Neuronal stem cell (in vitro differentiated cells): Measurements from ENCODE around the gene ADRM1.

Experiments used
- DNase-seq: peaks from one replicate; pipeline ENCODE4 v3.0.0-alpha.2; 2013; ENCODE audit warnings: low spot score
- H2AFZ ChIP-seq: one replicate; pipeline ENCODE4 v1.6.1; 2013; ENCODE audit warnings: mild to moderate bottlenecking, low read length, inconsistent platforms
- H2AK5ac ChIP-seq: 2 replicates; pipeline ENCODE4 v1.6.1; 2013; ENCODE audit warnings: low read depth, mild to moderate bottlenecking, inconsistent platforms, low read length, moderate library complexity, mixed read lengths
- H2BK120ac ChIP-seq: 2 replicates; pipeline ENCODE4 v1.6.1; 2013; ENCODE audit warnings: low read depth, mild to moderate bottlenecking, inconsistent platforms, low read length, moderate library complexity, mixed read lengths
- H2BK12ac ChIP-seq: one replicate; pipeline ENCODE4 v1.6.1; 2013; ENCODE audit warnings: low read length, inconsistent platforms
- H2BK15ac ChIP-seq: 2 replicates; pipeline ENCODE4 v1.6.1; 2013; ENCODE audit warnings: mild to moderate bottlenecking, low read length, inconsistent platforms, mixed read lengths
- H2BK5ac ChIP-seq: one replicate; pipeline ENCODE4 v1.6.1; 2013; ENCODE audit warnings: inconsistent platforms, mild to moderate bottlenecking, low read length, moderate library complexity
- H3K14ac ChIP-seq: one replicate; pipeline ENCODE4 v1.6.1; 2013; ENCODE audit warnings: low read length, inconsistent platforms
- H3K18ac ChIP-seq: 2 replicates; pipeline ENCODE4 v1.6.1; 2013; ENCODE audit warnings: low read length, inconsistent platforms
- H3K23ac ChIP-seq: 2 replicates; pipeline ENCODE4 v1.6.1; 2013; ENCODE audit warnings: low read depth, mild to moderate bottlenecking, mixed read lengths, low read length, inconsistent platforms; ENCODE audit not compliant: poor library complexity
- H3K27ac ChIP-seq: replicated peaks from 3 replicates; pipeline ENCODE4 v1.5.1; 2013; ENCODE audit warnings: low read length, inconsistent platforms
- H3K27me3 ChIP-seq, 3 experiments: 2 replicates each; pipeline ENCODE4 v1.6.1; 2013; ENCODE audit warnings: low read length in 3 of 3, mild to moderate bottlenecking in 2 of 3, inconsistent platforms in 1 of 3, low read depth in 1 of 3, mixed read lengths in 1 of 3, moderate library complexity in 1 of 3; ENCODE audit not compliant: control insufficient read depth in 3 of 3, insufficient read depth in 3 of 3
- H3K36me3 ChIP-seq, 2 donors: replicated peaks in 1 of 2; 2 replicates each; pipeline ENCODE4 v1.6.1; 2013; ENCODE audit warnings: low read length in 2 of 2; ENCODE audit not compliant: control insufficient read depth in 2 of 2, insufficient read depth in 2 of 2
- H3K4ac ChIP-seq: 2 replicates; pipeline ENCODE4 v1.6.1; 2013; ENCODE audit warnings: inconsistent platforms, mild to moderate bottlenecking, low read length, moderate library complexity
- H3K4me1 ChIP-seq, 2 donors: 1 replicate in 1 of 2; 2 replicates in 1 of 2; pipeline ENCODE4 v1.6.1; 2013; ENCODE audit warnings: low read length in 2 of 2, low read depth in 1 of 2; ENCODE audit not compliant: control insufficient read depth in 2 of 2, insufficient read depth in 1 of 2
- H3K4me2 ChIP-seq: one replicate; pipeline ENCODE4 v1.6.1; 2013; ENCODE audit warnings: mild to moderate bottlenecking, low read length, inconsistent platforms; ENCODE audit not compliant: insufficient read depth, poor library complexity, severe bottlenecking
- H3K4me3 ChIP-seq, 2 donors: 2 replicates each; pipeline ENCODE4 v1.5.1; 2013; ENCODE audit warnings: low read length in 2 of 2, mild to moderate bottlenecking in 2 of 2, inconsistent platforms in 1 of 2, moderate library complexity in 1 of 2
- H3K79me1 ChIP-seq: one replicate; pipeline ENCODE4 v1.6.1; 2013; ENCODE audit warnings: low read depth, mild to moderate bottlenecking, inconsistent platforms, low read length, moderate library complexity
- H3K9ac ChIP-seq: one replicate; pipeline ENCODE4 v1.6.1; 2013; ENCODE audit warnings: mild to moderate bottlenecking, low read depth, low read length, inconsistent platforms; ENCODE audit not compliant: poor library complexity
- H3K9me3 ChIP-seq, 2 donors: replicated peaks in 1 of 2; 2 replicates each; pipeline versions ENCODE3 to v1.6.1; 2013; ENCODE audit warnings: low read length in 2 of 2, mild to moderate bottlenecking in 2 of 2, inconsistent platforms in 1 of 2, low read depth in 1 of 2, mixed read lengths in 1 of 2, moderate library complexity in 1 of 2; ENCODE audit not compliant: control insufficient read depth in 2 of 2, insufficient read depth in 1 of 2
- H4K8ac ChIP-seq: one replicate; pipeline ENCODE4 v1.6.1; 2013; ENCODE audit warnings: low read depth, mild to moderate bottlenecking, inconsistent platforms, low read length, moderate library complexity
- H4K91ac ChIP-seq: one replicate; pipeline ENCODE4 v1.6.1; 2013; ENCODE audit warnings: low read length, low read depth, mild to moderate bottlenecking, inconsistent platforms; ENCODE audit not compliant: poor library complexity
- WGBS, 2 donors: extraction: QIAGEN DNeasy Blood & Tissue Kit; methylation state at CpG; one replicate each; pipeline ENCODE4 v1.1.7; 2013; ENCODE audit warnings: missing lambda C conversion rate in 2 of 2, mixed read lengths in 1 of 2; ENCODE audit not compliant: insufficient read length in 2 of 2, insufficient replicate concordance in 1 of 2; ENCODE audit errors: extremely low coverage in 2 of 2; 5-methylcytosine and 5-hydroxymethylcytosine counted together

The ADRM1 gene

GRCh38 chr20:62326559-62326958 is 23.8 kb downstream of the ADRM1 start:
- H2AFZ ChIP-seq = no peak overlapping the region
- H2BK120ac ChIP-seq = no peak overlapping the region
- WGBS, 2 donors = no CpG with 5 or more reads among the region's 14 CpGs
- peak overlapping the region; percentile 65 for H4K8ac ChIP-seq
- no peak overlapping the region for H3K4ac ChIP-seq
- no peak overlapping the region for H2BK12ac ChIP-seq
- H2BK5ac ChIP-seq = no peak overlapping the region
- H3K27me3 ChIP-seq = no peaks in the 10 kb centered on the region
- no peak overlapping the region for H3K9ac ChIP-seq
- H3K4me3 ChIP-seq = peak overlapping the region in 1 of 2 donors; percentile 8
- no peak overlapping the region for H2AK5ac ChIP-seq
- peak overlapping the region; percentile 8 for H3K14ac ChIP-seq
- no peak overlapping the region for H3K23ac ChIP-seq
- H3K4me1 ChIP-seq = no peaks in the 10 kb centered on the region
- H2BK15ac ChIP-seq = no peak overlapping the region
- H3K27ac ChIP-seq = no peak overlapping the region
- peaks cover 2% of the 10 kb centered on the region for H3K79me1 ChIP-seq
- H4K91ac ChIP-seq = peak overlapping the region; percentile 53
- DNase-seq = no peak
- H3K36me3 ChIP-seq = peaks cover 71 to 83% of the 10 kb centered on the region in 2 donors
- H3K18ac ChIP-seq = no peak overlapping the region
- H3K4me2 ChIP-seq = no peak overlapping the region
- H3K9me3 ChIP-seq = peaks cover 0 to 11% of the 10 kb centered on the region in 2 donors

GRCh38 chr20:62326959-62327725 is 24.3 kb downstream of the ADRM1 start:
- Histone ChIP-seq H2AK5ac (no peak overlapping the region), H3K9me3 (peaks cover 0 to 11% of the 10 kb centered on the region in 2 donors), H3K23ac (no peak overlapping the region), H2BK15ac (no peak overlapping the region), H4K91ac (no peak overlapping the region), H3K4me2 (no peak overlapping the region), H4K8ac (peak overlapping the region; percentile 43), H3K9ac (peak overlapping the region; percentile 21), H2BK120ac (no peak overlapping the region), H3K27ac (no peak overlapping the region), H3K79me1 (peaks cover 2% of the 10 kb centered on the region), H3K4ac (no peak overlapping the region), H3K27me3 (no peaks in the 10 kb centered on the region), H3K4me1 (no peaks in the 10 kb centered on the region), H3K36me3 (peaks cover 71 to 82% of the 10 kb centered on the region in 2 donors), H3K14ac (no peak overlapping the region), H3K4me3 (peak overlapping the region in 1 of 2 donors; percentile 2), H2BK5ac (no peak overlapping the region), H2BK12ac (no peak overlapping the region), H2AFZ (no peak overlapping the region), H3K18ac (no peak overlapping the region)
- WGBS, 2 donors = no CpG with 5 or more reads among the region's 30 CpGs
- no peak for DNase-seq

- no peak overlapping the region for H4K91ac ChIP-seq
- no peaks in the 10 kb centered on the region for H3K4me1 ChIP-seq
- H4K8ac ChIP-seq = no peak overlapping the region
- WGBS, 2 donors = no CpG with 5 or more reads among the region's 33 CpGs
- H3K23ac ChIP-seq = peak overlapping the region; percentile 65
- no peak for DNase-seq
- peaks cover 0 to 11% of the 10 kb centered on the region in 2 donors for H3K9me3 ChIP-seq
- H3K14ac ChIP-seq = no peak overlapping the region
- H2BK12ac ChIP-seq = no peak overlapping the region
- H3K27ac ChIP-seq = no peak overlapping the region
- no peak overlapping the region for H2BK120ac ChIP-seq
- H2AK5ac ChIP-seq = no peak overlapping the region
- no peak overlapping the region for H3K4ac ChIP-seq
- H2BK5ac ChIP-seq = peak overlapping the region; percentile 24
- peaks cover 76 to 90% of the 10 kb centered on the region in 2 donors for H3K36me3 ChIP-seq
- no peak overlapping the region for H3K9ac ChIP-seq
- H2AFZ ChIP-seq = no peak overlapping the region
- no peaks in the 10 kb centered on the region for H3K27me3 ChIP-seq
- H3K79me1 ChIP-seq = peaks cover 5% of the 10 kb centered on the region
- no peak overlapping the region for H3K18ac ChIP-seq
- H3K4me2 ChIP-seq = no peak overlapping the region
- H3K4me3 ChIP-seq = no peak overlapping the region
- no peak overlapping the region for H2BK15ac ChIP-seq
Measured at GRCh38 chr20:62327726-62328495, 25.1 kb downstream of the ADRM1 start.
